Measurements from ENCODE around the gene ZNF514. TPM values are rescaled to one million over a fixed set of nuclear protein-coding genes. Genes with fewer than 3 reads are reported as not detected.

ZNF514 gene
- total and polyA plus RNA-seq, 10 of the 15 experiments (the other 5 are each of a cell fraction or from before 2014, with no cell fraction given) = 5.1 to 8.7 (median 6.6) TPM

GRCh38 chr2:95110395-95110794 lies 49.3 kb downstream of the ZNF514 start:
- no peaks in the 10 kb centered on the region for H3K79me2 ChIP-seq (ENCODE audit: control insufficient read depth, insufficient read depth, low read length)
- H3K4me1 ChIP-seq (ENCODE audit: control insufficient read depth, insufficient read depth, low read length) = no peaks in the 10 kb centered on the region
- no peaks in the 10 kb centered on the region for H4K20me1 ChIP-seq (ENCODE audit: control insufficient read depth, insufficient read depth)
- no peak for ATAC-seq
- SMC1A ChIA-PET (ENCODE audit: uncharacterized antibody, unreplicated experiment) = interaction anchor here (1.0 kb wide), 1 partner anchor 12 kb away, joined by 3 read pairs; no protein-coding TSS in a partner anchor
- H2AFZ ChIP-seq (ENCODE audit: control insufficient read depth, low read depth, low read length) = no peak overlapping the region
- no peaks in the 10 kb centered on the region for H3K9me3 ChIP-seq (replicated peaks; ENCODE audit: control insufficient read depth, insufficient read depth, low read length)
- TF ChIP-seq MYB (IDR thresholded peaks at IDR 0.05; ENCODE audit: borderline replicate concordance, low read depth, low read length) = no peak
- H3K4me2 ChIP-seq (ENCODE audit: control insufficient read depth, insufficient read depth) = no peak overlapping the region
- no TSS peak for BruUV-seq (replicated peaks)
- no peak for DNase-seq (ENCODE audit: low read depth, low spot score)
- intact Hi-C loops (cut with micrococcal nuclease; ENCODE audit: unreplicated experiment) (no loop called here), in situ Hi-C loops (cut with MboI) (no loop called here)
- no peak overlapping the region for H3K27ac ChIP-seq (ENCODE audit: control insufficient read depth, insufficient read depth)
- H3K9ac ChIP-seq (ENCODE audit: control insufficient read depth, insufficient read depth, low read length) = no peak overlapping the region
- no peak overlapping the region for H3K4me3 ChIP-seq
- H3K27me3 ChIP-seq (replicated peaks in 1 of 2; ENCODE audit: control insufficient read depth in 2 of 2, insufficient read depth in 2 of 2, low read length in 1 of 2) = no peaks in the 10 kb centered on the region
- POLR2A ChIA-PET = no interaction called here
- RAD21 ChIA-PET (ENCODE audit: unreplicated experiment) = interaction anchor here (1.8 kb wide), 1 partner anchor 88 kb away, joined by 6 read pairs; no protein-coding TSS in a partner anchor
- FAIRE-seq = no peak
- H3K36me3 ChIP-seq (ENCODE audit: control insufficient read depth in 2 of 2, insufficient read depth in 2 of 2, low read length in 1 of 2) = peaks cover 10 to 40% of the 10 kb centered on the region in 2 experiments
- CTCF ChIA-PET = interaction anchor here (1.0 to 1.4 kb wide), 2 partner anchors 31 to 88 kb away, joined by 3 to 4 read pairs; no protein-coding TSS in a partner anchor

- intact Hi-C loops (cut with micrococcal nuclease; ENCODE audit: unreplicated experiment) = no loop called here
- Histone ChIP-seq H3K27ac (ENCODE audit: control insufficient read depth, insufficient read depth) (no peak overlapping the region), H4K20me1 (ENCODE audit: control insufficient read depth, insufficient read depth) (no peaks in the 10 kb centered on the region), H3K4me1 (ENCODE audit: control insufficient read depth, insufficient read depth, low read length) (no peaks in the 10 kb centered on the region), H3K79me2 (ENCODE audit: control insufficient read depth, insufficient read depth, low read length) (no peaks in the 10 kb centered on the region), H3K9ac (ENCODE audit: control insufficient read depth, insufficient read depth, low read length) (no peak overlapping the region), H3K9me3 (replicated peaks; ENCODE audit: control insufficient read depth, insufficient read depth, low read length) (no peaks in the 10 kb centered on the region), H2AFZ (ENCODE audit: control insufficient read depth, low read depth, low read length) (no peak overlapping the region), H3K36me3 (ENCODE audit: control insufficient read depth in 2 of 2, insufficient read depth in 2 of 2, low read length in 1 of 2) (peaks cover 12 to 41% of the 10 kb centered on the region in 2 experiments), H3K4me3 (no peak overlapping the region), H3K27me3 (replicated peaks in 1 of 2; ENCODE audit: control insufficient read depth in 2 of 2, insufficient read depth in 2 of 2, low read length in 1 of 2) (no peaks in the 10 kb centered on the region), H3K4me2 (ENCODE audit: control insufficient read depth, insufficient read depth) (no peak overlapping the region)
- FAIRE-seq (no peak), DNase-seq (ENCODE audit: low read depth, low spot score) (no peak), ATAC-seq (no peak)
- CTCF ChIA-PET = interaction anchor here (1.4 kb wide), 1 partner anchor 87 kb away, joined by 4 read pairs; no protein-coding TSS in a partner anchor
- RAD21 ChIA-PET (ENCODE audit: unreplicated experiment) = no interaction called here
- POLR2A ChIA-PET = no interaction called here
- no TSS peak for BruUV-seq (replicated peaks)
- TF ChIP-seq TAF1 (IDR thresholded peaks at IDR 0.05; ENCODE audit: borderline replicate concordance, low read depth, low read length) (no peak), SMAD5 (IDR thresholded peaks at IDR 0.05; ENCODE audit: low read depth) (no peak), HSF1 (IDR thresholded peaks at IDR 0.05; ENCODE audit: low read depth, low read length) (no peak), CREM (IDR thresholded peaks at IDR 0.05; ENCODE audit: low read depth) (no peak), FOXK2 (IDR thresholded peaks at IDR 0.05) (no peak), ZNF384 (IDR thresholded peaks at IDR 0.05; ENCODE audit: borderline replicate concordance, low read depth, low read length) (no peak), ZNF592 (IDR thresholded peaks at IDR 0.05) (no peak)
- in situ Hi-C loops (cut with MboI) = no loop called here
- SMC1A ChIA-PET (ENCODE audit: uncharacterized antibody, unreplicated experiment) = no interaction called here
- WGBS (ENCODE audit: insufficient coverage, insufficient replicate concordance, low lambda C conversion rate, missing lambda C conversion rate) = 82% methylated on average over 6 of the region's 6 CpGs
These were observed 50.4 kb downstream of the ZNF514 start for GRCh38 chr2:95109260-95109659.
